Stimulated activated CD4-positive, alpha-beta T cell treated with anti-CD3 and anti-CD28 coated beads, Interleukin-15, amount 100 ng/mL, for 48 hours (primary cell): ENCODE results near the gene HMMR.
A peak's percentile ranks its signal among the peaks of the same experiment; 100 is the strongest.

Experiments
- DNase-seq, 2 donors: peaks; one replicate each; pipeline ENCODE4 v3.0.0-alpha.2; 2020; ENCODE audit warnings: low read depth in 2 of 2

The HMMR gene

GRCh38 chr5:163458778-163459385 lies 1.6 kb upstream of the HMMR start:
- no peak for DNase-seq

GRCh38 chr5:163459462-163459818 lies 992 bp upstream of the HMMR start:
- DNase-seq: no peak

GRCh38 chr5:163459819-163460561 lies 442 bp upstream of the HMMR start, which contains the start of gene NUDCD2:
TSS of gene NUDCD2 (minus strand) at chr5:163460102. CDS start at chr5:163460050, 52 bp downstream.
- peak; percentile 88 to 91 for DNase-seq

GRCh38 chr5:163463063-163463435 lies 2.6 kb downstream of the HMMR start:
- no peak for DNase-seq

GRCh38 chr5:163467682-163468081 lies 7.2 kb downstream of the HMMR start:
- no peak for DNase-seq

- DNase-seq: no peak
Measured at GRCh38 chr5:163473635-163474243, 13.3 kb downstream of the HMMR start.

GRCh38 chr5:163475411-163475810 lies 15.0 kb downstream of the HMMR start:
- no peak for DNase-seq

GRCh38 chr5:163478126-163478981 lies 17.9 kb downstream of the HMMR start:
- DNase-seq: no peak

GRCh38 chr5:163478982-163479271 lies 18.5 kb downstream of the HMMR start:
- DNase-seq: no peak

GRCh38 chr5:163489055-163489744 lies 28.8 kb downstream of the HMMR start:
- no peak for DNase-seq

- no peak for DNase-seq
Measured at GRCh38 chr5:163489745-163490075, 29.3 kb downstream of the HMMR start.

- no peak for DNase-seq
Measured at GRCh38 chr5:163496286-163496685, 35.9 kb downstream of the HMMR start.

GRCh38 chr5:163497315-163497714 lies 36.9 kb downstream of the HMMR start:
- DNase-seq: no peak

- DNase-seq: no peak
Measured at GRCh38 chr5:163498886-163499285, 38.5 kb downstream of the HMMR start.

- DNase-seq: no peak
Measured at GRCh38 chr5:163502521-163502920, 42.1 kb downstream of the HMMR start.

- DNase-seq: peak in 1 of 2 donors; percentile 7
Measured at GRCh38 chr5:163503106-163504078, 43.0 kb downstream of the HMMR start.

- DNase-seq: peak in 1 of 2 donors; percentile 44
Measured at GRCh38 chr5:163504079-163504931, 43.9 kb downstream of the HMMR start.

GRCh38 chr5:163505049-163505367 lies 44.6 kb downstream of the HMMR start:
- no peak for DNase-seq

- peak; percentile 92 to 95 for DNase-seq
Measured at GRCh38 chr5:163505368-163506094, 45.1 kb downstream of the HMMR start, which contains the start of gene MAT2B. TSS of gene MAT2B (plus strand) at chr5:163505619. CDS start at chr5:163505687, 68 bp downstream.
